Liver (tissue), 9 donors: ENCODE results near the gene DOC2B. TPM values are rescaled to one million over a fixed set of nuclear protein-coding genes. Genes with fewer than 3 reads are reported as not detected.

Source experiments
- DNase-seq: peaks from one replicate; pipeline ENCODE4 v3.0.0-alpha.2; 2017; ENCODE audit warnings: low spot score
- H3K27ac ChIP-seq, 2 donors: one replicate each; pipeline ENCODE4 v1.7.0; 2013; ENCODE audit warnings: inconsistent platforms in 2 of 2, low read length in 2 of 2, control low read depth in 1 of 2, low read depth in 1 of 2, mild to moderate bottlenecking in 1 of 2
- H3K27me3 ChIP-seq, 4 donors: one replicate each; pipeline versions ENCODE4 v1.6.1 to v1.7.0; 2013; ENCODE audit warnings: low read length in 3 of 4, inconsistent platforms in 1 of 4, mild to moderate bottlenecking in 1 of 4, moderate library complexity in 1 of 4; ENCODE audit not compliant: control insufficient read depth in 4 of 4, insufficient read depth in 4 of 4
- H3K36me3 ChIP-seq, 4 donors: one replicate each; pipeline versions ENCODE4 v1.6.1 to v1.7.0; 2013; ENCODE audit warnings: low read length in 3 of 4, mild to moderate bottlenecking in 3 of 4, low read depth in 1 of 4, moderate library complexity in 1 of 4; ENCODE audit not compliant: control insufficient read depth in 4 of 4, insufficient read depth in 3 of 4
- H3K4me1 ChIP-seq, 4 donors: one replicate each; pipeline versions ENCODE4 v1.6.1 to v1.7.0; 2013; ENCODE audit warnings: low read length in 3 of 4, mild to moderate bottlenecking in 3 of 4, moderate library complexity in 1 of 4; ENCODE audit not compliant: control insufficient read depth in 4 of 4, insufficient read depth in 4 of 4
- H3K4me3 ChIP-seq, 3 donors: one replicate each; pipeline versions ENCODE4 v1.6.1 to v1.7.0; 2013; ENCODE audit warnings: low read length in 3 of 3, control low read depth in 1 of 3, low read depth in 1 of 3, mild to moderate bottlenecking in 1 of 3
- H3K9ac ChIP-seq, 2 donors: one replicate each; pipeline ENCODE4 v1.7.0; 2013; ENCODE audit warnings: low read length in 2 of 2, mild to moderate bottlenecking in 2 of 2, moderate library complexity in 2 of 2, control low read depth in 1 of 2, low read depth in 1 of 2
- H3K9me3 ChIP-seq, 4 donors: one replicate each; pipeline versions ENCODE4 v1.6.1 to v1.7.0; 2013; ENCODE audit warnings: low read length in 3 of 4; ENCODE audit not compliant: control insufficient read depth in 4 of 4
- FOXA1 ChIP-seq: IDR thresholded peaks from 2 replicates; pipeline ENCODE4 v1.6.1; 2016; ENCODE audit warnings: antibody characterized with exemption
- GABPA ChIP-seq, 2 donors: IDR thresholded peaks in 1 of 2; conservative IDR thresholded peaks in 1 of 2; 2 replicates each; pipeline ENCODE4 v1.6.1; 2016; ENCODE audit warnings: antibody characterized with exemption in 2 of 2, mild to moderate bottlenecking in 1 of 2, moderate library complexity in 1 of 2
- HNF4G ChIP-seq: IDR thresholded peaks from 2 replicates; pipeline ENCODE4 v1.6.1; 2016; ENCODE audit warnings: antibody characterized with exemption
- JUND ChIP-seq, 2 donors: IDR thresholded peaks; 2 replicates each; pipeline ENCODE4 v1.6.1; 2016; ENCODE audit warnings: antibody characterized with exemption in 2 of 2
- NR2F2 ChIP-seq: IDR thresholded peaks from 2 replicates; pipeline ENCODE4 v1.6.1; 2016; ENCODE audit warnings: antibody characterized with exemption
- RAD21 ChIP-seq, 2 donors: IDR thresholded peaks; 2 replicates each; pipeline ENCODE4 v1.6.1; 2016; ENCODE audit warnings: antibody characterized with exemption in 2 of 2, mild to moderate bottlenecking in 2 of 2
- SP1 ChIP-seq: IDR thresholded peaks from 2 replicates; pipeline ENCODE4 v1.6.1; 2018; ENCODE audit warnings: antibody characterized with exemption, mild to moderate bottlenecking
- TAF1 ChIP-seq: conservative IDR thresholded peaks from 2 replicates; pipeline ENCODE4 v1.6.1; 2016; ENCODE audit warnings: antibody characterized with exemption, mild to moderate bottlenecking
- YY1 ChIP-seq: IDR thresholded peaks from 2 replicates; pipeline ENCODE4 v1.6.1; 2016; ENCODE audit warnings: antibody characterized with exemption, mild to moderate bottlenecking
- WGBS: extraction: QIAGEN DNeasy Blood & Tissue Kit; methylation state at CpG from one replicate; pipeline ENCODE4 v1.1.7; 2013; 5-methylcytosine and 5-hydroxymethylcytosine counted together
- polyA plus RNA-seq, 2 donors: library from polyadenylated mRNA; stranded (reverse) in 1 of 2; unstranded in 1 of 2; fragments of 200-250 nt in 1 of 2; fragments of >200 nt in 1 of 2; fragmentation: Nextera tagmentation in 1 of 2; extraction: Ambion mirVana in 1 of 2; gene quantifications; one replicate each; pipeline versions ENCODE4 v1.2.1 to v1.2.3, GENCODE V29; 2013 to 2015
- total RNA-seq, 2 donors: library from RNA; depleted of rRNA; stranded (reverse); fragments of >200 nt; gene quantifications; one replicate each; pipeline ENCODE4 v1.2.3, GENCODE V29; 2014
- TF ChIP-seq, protein P1 (sequence below): fragments of 150-350 bp; IDR thresholded peaks from 2 replicates; pipeline ENCODE4 v1.5.1; 2017; ENCODE audit warnings: improper control_type of control experiment, low read depth, low read length; ENCODE audit not compliant: missing input control
- TF ChIP-seq, protein P2 (sequence below): IDR thresholded peaks from 2 replicates; pipeline ENCODE4 v1.6.1; 2016; ENCODE audit warnings: antibody characterized with exemption
- TF ChIP-seq, protein P3 (sequence below): IDR thresholded peaks from 2 replicates; pipeline ENCODE4 v1.6.1; 2016; ENCODE audit warnings: antibody characterized with exemption, mild to moderate bottlenecking
- TF ChIP-seq, protein P4 (sequence below): IDR thresholded peaks from 2 replicates; pipeline ENCODE4 v1.6.1; 2016; ENCODE audit warnings: antibody characterized with exemption
- donor health status: healthy.
- donor health status: healthy.
- donor health status: healthy.
- donor health status: healthy.
- donor health status: healthy.

The DOC2B gene
- total and polyA plus RNA-seq, 4 donors: 0.08 to 1.0 (median 0.61) TPM

DNA sequence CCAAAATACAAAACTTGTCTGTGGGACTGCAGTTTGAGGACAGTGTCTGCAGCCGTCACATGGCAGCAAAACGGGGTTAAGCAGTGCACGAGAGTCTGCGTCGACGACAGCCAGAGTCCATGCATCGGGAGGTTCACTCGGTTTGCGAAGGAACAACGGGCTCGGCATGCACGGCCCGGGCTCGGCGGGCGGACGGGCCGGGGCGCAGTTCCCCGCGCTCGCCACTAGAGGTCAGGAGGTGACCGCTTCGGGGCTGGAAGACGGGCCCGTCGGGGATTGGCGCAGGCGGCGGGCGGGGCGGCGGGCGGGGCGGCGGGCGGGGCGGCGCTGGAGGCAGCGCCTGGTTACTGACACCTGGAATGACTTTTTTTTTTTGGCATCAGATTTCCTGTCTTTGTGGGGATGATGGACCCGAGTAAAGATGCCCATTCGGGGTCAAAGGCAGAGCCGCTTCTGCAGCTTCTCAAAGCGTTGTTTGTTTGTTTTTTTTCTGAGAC, 37.6 kb downstream of the DOC2B start:
- H3K4me1 ChIP-seq: peaks cover 0 to 3% (median 2%) of the 10 kb centered on the region in 4 donors
- no peaks in the 10 kb centered on the region for H3K9me3 ChIP-seq
- peak; percentile 91 for DNase-seq
- no peak overlapping the region for H3K9ac ChIP-seq
- H3K27ac ChIP-seq: no peak overlapping the region
- WGBS: 2% methylated on average over 44 of the region's 44 CpGs
- no peaks in the 10 kb centered on the region for H3K36me3 ChIP-seq
- H3K4me3 ChIP-seq: no peak overlapping the region
- TF ChIP-seq, protein P1, sequence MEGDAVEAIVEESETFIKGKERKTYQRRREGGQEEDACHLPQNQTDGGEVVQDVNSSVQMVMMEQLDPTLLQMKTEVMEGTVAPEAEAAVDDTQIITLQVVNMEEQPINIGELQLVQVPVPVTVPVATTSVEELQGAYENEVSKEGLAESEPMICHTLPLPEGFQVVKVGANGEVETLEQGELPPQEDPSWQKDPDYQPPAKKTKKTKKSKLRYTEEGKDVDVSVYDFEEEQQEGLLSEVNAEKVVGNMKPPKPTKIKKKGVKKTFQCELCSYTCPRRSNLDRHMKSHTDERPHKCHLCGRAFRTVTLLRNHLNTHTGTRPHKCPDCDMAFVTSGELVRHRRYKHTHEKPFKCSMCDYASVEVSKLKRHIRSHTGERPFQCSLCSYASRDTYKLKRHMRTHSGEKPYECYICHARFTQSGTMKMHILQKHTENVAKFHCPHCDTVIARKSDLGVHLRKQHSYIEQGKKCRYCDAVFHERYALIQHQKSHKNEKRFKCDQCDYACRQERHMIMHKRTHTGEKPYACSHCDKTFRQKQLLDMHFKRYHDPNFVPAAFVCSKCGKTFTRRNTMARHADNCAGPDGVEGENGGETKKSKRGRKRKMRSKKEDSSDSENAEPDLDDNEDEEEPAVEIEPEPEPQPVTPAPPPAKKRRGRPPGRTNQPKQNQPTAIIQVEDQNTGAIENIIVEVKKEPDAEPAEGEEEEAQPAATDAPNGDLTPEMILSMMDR: peak; percentile 97
- TF ChIP-seq YY1 (no peak), RAD21 (IDR thresholded peaks at IDR 0.05) (peak; percentile 81 to 88)
- H3K27me3 ChIP-seq: no peaks in the 10 kb centered on the region

DNA sequence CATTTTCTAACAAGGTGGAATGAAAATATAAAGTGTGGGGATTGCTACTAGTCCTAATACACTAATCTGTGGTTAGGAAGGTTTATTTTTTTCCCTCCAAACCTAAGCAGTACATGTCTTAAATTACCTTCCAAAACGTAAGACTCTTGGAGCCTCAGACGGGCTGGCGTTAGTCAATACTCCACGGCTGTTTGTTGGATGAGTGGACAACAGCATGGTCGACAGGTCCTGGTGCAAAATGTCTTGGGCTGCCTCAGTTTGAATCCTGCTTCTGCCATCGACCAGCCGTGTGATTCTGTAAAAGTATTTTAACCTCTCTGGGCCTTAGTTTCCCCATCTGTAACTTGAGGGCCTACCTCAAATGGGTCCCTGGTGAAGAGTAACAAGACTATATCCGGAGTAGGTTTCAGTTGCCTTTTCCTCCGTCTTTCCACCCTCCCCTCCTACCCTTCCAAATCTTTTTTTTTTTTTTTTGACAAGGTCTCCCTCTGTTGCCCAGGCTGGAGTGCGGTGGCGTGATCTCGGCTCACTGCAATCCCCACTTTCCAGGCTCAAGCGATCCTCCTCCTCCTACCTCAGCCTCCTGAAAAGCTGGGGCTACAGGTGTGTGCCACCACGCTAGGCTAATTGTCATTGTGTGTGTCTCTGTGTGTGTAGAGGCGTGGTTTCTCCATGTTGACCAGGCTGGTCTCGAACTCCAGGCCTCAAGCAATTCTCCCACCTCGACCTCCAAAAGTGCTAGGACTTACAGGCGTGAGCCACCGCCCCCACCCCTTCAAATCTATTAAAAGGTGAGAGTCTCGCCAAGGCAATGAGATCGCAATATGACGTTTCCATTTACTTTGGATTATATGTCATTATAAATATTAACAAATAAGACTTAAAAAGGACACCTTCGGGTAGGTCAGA, 38.3 kb downstream of the DOC2B start:
- no peak overlapping the region for H3K9ac ChIP-seq
- no peak for DNase-seq
- peaks cover 0 to 3% (median 2%) of the 10 kb centered on the region in 4 donors for H3K4me1 ChIP-seq
- TF ChIP-seq, protein P2, sequence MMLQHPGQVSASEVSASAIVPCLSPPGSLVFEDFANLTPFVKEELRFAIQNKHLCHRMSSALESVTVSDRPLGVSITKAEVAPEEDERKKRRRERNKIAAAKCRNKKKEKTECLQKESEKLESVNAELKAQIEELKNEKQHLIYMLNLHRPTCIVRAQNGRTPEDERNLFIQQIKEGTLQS: no peak
- TF ChIP-seq, protein P1: no peak
- TF ChIP-seq, protein P3, sequence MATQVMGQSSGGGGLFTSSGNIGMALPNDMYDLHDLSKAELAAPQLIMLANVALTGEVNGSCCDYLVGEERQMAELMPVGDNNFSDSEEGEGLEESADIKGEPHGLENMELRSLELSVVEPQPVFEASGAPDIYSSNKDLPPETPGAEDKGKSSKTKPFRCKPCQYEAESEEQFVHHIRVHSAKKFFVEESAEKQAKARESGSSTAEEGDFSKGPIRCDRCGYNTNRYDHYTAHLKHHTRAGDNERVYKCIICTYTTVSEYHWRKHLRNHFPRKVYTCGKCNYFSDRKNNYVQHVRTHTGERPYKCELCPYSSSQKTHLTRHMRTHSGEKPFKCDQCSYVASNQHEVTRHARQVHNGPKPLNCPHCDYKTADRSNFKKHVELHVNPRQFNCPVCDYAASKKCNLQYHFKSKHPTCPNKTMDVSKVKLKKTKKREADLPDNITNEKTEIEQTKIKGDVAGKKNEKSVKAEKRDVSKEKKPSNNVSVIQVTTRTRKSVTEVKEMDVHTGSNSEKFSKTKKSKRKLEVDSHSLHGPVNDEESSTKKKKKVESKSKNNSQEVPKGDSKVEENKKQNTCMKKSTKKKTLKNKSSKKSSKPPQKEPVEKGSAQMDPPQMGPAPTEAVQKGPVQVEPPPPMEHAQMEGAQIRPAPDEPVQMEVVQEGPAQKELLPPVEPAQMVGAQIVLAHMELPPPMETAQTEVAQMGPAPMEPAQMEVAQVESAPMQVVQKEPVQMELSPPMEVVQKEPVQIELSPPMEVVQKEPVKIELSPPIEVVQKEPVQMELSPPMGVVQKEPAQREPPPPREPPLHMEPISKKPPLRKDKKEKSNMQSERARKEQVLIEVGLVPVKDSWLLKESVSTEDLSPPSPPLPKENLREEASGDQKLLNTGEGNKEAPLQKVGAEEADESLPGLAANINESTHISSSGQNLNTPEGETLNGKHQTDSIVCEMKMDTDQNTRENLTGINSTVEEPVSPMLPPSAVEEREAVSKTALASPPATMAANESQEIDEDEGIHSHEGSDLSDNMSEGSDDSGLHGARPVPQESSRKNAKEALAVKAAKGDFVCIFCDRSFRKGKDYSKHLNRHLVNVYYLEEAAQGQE: no peak
- no peak for TF ChIP-seq SP1
- no peak for TF ChIP-seq JUND (IDR thresholded peaks at IDR 0.05)
- TF ChIP-seq NR2F2: no peak
- TF ChIP-seq RAD21 (IDR thresholded peaks at IDR 0.05): no peak
- no peak for TF ChIP-seq FOXA1
- no peak for TF ChIP-seq HNF4G
- no peak for TF ChIP-seq GABPA (IDR thresholded peaks at IDR 0.05 in 1 of 2, conservative IDR thresholded peaks at IDR 0.05 in 1 of 2)
- TF ChIP-seq TAF1: no peak
- TF ChIP-seq, protein P4, sequence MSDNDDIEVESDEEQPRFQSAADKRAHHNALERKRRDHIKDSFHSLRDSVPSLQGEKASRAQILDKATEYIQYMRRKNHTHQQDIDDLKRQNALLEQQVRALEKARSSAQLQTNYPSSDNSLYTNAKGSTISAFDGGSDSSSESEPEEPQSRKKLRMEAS: no peak
- H3K9me3 ChIP-seq: no peaks in the 10 kb centered on the region
- no peak overlapping the region for H3K4me3 ChIP-seq
- WGBS: 81% methylated on average over 23 of the region's 23 CpGs
- no peak overlapping the region for H3K27ac ChIP-seq
- H3K27me3 ChIP-seq: no peaks in the 10 kb centered on the region
- no peaks in the 10 kb centered on the region for H3K36me3 ChIP-seq
